ENCODE measurements around the gene SDK1.

The SDK1 gene

DNA sequence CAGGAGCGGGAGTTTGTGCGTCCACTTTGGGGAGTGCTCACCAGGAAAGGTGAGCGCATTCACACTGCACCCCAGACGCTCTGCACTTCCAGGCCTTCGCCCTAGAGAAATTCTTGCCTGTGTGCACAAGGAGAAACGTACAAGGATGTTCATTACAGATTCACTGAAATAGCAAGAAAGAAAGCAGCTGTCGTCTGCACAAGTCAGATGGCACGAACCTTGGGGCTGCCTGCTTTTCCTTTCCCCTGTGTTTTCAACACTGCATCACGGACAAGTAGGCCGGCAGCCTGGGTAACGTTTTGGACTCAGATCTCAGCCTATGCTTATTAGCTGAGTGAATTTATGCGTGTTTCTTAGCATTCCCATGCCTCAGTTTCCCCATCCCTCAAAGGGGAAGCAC, 834.2 kb downstream of the SDK1 start:
- Mint-ChIP-seq H3K27ac (no peak overlapping the region), H3K9me3 (no peaks in the 10 kb centered on the region), H3K27me3 (no peaks in the 10 kb centered on the region), H3K36me3 (ENCODE audit: low read depth) (no peaks in the 10 kb centered on the region), H3K4me1 (ENCODE audit: low read depth) (no peaks in the 10 kb centered on the region), H3K4me3 (no peak overlapping the region)
- DNase-seq = no peak

- no peaks in the 10 kb centered on the region for H3K36me3 Mint-ChIP-seq (ENCODE audit: low read depth)
- H3K27ac Mint-ChIP-seq = no peak overlapping the region
- H3K9me3 Mint-ChIP-seq = no peaks in the 10 kb centered on the region
- H3K27me3 Mint-ChIP-seq = no peaks in the 10 kb centered on the region
- H3K4me3 Mint-ChIP-seq = no peak overlapping the region
- DNase-seq = no peak
- H3K4me1 Mint-ChIP-seq (ENCODE audit: low read depth) = no peaks in the 10 kb centered on the region
Measured at GRCh38 chr7:4136036-4136435, 835.0 kb downstream of the SDK1 start.

DNA sequence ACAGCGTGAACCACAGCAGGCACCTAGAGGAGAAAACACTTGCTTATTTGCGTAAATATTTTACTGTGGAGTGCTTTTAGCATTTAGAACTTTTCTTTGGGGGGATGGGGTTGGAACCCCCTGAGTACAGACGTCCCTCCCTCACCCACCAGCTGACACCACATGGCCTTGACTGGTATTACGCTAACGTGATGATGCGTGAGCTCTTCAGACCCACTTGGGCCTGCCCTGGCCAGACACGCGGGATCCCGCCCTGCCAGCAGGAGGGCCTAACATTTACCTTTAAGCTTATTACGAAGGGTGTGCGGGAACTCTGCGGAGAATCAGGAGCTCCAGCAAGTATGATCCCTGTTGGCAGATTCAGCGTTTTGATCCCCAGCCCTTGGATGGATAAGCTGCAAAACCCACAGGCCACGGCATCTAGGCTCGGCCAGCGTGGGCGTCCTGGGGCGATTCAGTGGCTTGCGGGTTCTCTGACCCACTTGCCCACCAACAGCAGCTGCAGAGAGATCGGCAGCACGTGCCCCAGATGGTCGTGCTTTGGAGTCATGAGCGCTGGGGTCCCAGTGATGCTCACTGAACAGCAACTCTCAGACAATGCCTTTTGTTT, 835.6 kb downstream of the SDK1 start:
- DNase-seq = no peak

DNA sequence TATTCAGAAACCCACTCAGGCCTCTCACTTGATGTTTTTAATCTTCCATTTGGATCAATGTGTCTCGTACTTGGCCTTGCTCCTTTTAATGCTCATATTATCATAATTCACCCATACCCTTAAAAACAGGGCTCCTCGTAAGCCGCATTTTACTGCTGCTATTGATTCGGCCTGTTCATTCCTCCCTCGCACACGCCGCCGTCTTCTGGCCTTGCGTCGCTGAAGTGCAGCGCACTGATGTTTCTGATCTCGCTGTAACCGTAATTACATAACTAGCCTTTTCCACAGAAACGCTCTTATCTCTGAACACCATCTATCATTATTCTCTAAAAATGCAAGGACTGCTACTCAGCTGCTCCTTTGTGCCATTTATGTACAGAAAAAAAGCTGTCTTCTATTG, 836.5 kb downstream of the SDK1 start:
- H3K27ac Mint-ChIP-seq = no peak overlapping the region

More for the DNA sequence above, 835.6 kb downstream of the SDK1 start:
- H3K27me3 Mint-ChIP-seq = no peaks in the 10 kb centered on the region
- no peaks in the 10 kb centered on the region for H3K4me1 Mint-ChIP-seq (ENCODE audit: low read depth)
- no peaks in the 10 kb centered on the region for H3K9me3 Mint-ChIP-seq
- no peak overlapping the region for H3K4me3 Mint-ChIP-seq
- H3K27ac Mint-ChIP-seq = no peak overlapping the region
- H3K36me3 Mint-ChIP-seq (ENCODE audit: low read depth) = no peaks in the 10 kb centered on the region

DNA sequence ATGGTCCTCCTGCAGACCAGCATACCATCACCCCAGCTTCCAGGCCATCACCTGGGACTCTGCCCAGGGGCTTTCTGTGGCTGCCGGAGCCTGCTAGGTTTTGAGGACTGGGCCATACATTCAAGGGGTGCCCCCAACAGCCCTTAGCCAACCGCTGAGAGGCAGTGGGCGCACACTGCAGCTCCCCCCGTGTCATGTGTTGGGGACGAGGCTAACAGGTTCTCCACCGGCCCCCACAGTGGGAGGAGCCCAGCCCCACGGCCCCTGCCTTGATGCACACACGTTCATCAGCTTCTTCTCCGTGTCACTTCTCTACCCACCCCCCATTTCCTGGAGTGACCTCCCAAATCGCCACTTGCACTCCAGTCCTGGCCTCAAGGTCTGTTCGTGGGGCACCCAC, 837.8 kb downstream of the SDK1 start:
- Mint-ChIP-seq H3K4me3 (no peak overlapping the region), H3K27me3 (peaks cover 5% of the 10 kb centered on the region), H3K36me3 (ENCODE audit: low read depth) (no peaks in the 10 kb centered on the region), H3K27ac (no peak overlapping the region), H3K9me3 (no peaks in the 10 kb centered on the region), H3K4me1 (ENCODE audit: low read depth) (no peaks in the 10 kb centered on the region)
- DNase-seq = no peak

More for the DNA sequence above, 836.5 kb downstream of the SDK1 start:
- no peaks in the 10 kb centered on the region for H3K9me3 Mint-ChIP-seq
- no peak overlapping the region for H3K4me3 Mint-ChIP-seq
- H3K4me1 Mint-ChIP-seq (ENCODE audit: low read depth) = no peaks in the 10 kb centered on the region
- H3K27me3 Mint-ChIP-seq = no peaks in the 10 kb centered on the region
- H3K36me3 Mint-ChIP-seq (ENCODE audit: low read depth) = no peaks in the 10 kb centered on the region
- DNase-seq = no peak

DNA sequence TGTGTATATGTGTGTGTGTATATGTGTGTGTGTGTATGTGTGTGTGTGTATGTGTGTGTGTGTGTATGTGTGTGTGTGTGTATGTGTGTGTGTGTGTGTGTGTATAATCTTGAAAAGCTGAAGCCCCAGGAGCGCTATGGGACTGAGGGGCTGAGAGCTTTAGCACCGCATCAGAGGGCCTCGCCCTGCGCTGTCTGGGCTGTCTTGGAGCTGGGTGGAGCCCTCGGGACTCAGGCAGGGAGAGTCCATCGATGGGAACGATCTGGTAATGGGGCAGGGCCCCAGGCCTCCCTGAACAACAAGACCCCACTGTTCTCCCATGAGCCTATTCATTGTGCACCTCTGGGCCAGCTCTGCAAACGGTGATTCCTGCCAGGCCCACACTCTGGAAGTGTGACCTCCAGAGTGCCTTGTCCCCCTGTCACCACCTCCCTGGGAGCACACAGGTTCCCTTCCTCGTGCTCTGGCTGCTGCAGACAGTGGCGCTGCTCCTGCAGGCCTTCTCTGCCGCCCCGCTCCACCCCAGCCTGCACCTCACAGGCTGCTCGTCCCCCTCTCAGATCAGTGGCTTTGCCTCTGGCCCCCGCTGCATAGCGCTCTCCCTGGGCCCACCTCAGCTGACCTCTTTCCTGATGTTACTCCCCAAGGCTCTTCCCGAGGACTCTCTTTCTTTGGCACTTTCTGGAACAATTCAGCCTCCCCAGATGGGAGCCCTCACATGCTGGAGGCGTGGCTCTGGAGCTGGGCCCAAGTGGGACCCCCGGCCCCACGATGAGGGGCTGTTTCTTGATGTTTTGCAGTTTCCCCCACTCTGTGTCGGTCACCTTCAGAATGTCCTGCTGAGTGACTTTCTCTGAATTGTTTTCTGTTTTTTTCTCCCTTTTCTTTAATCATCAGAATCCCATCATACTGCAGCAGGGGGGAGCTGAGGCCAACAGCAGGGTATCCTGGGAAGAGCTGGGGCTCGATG, 838.9 kb downstream of the SDK1 start:
- H3K4me3 Mint-ChIP-seq = no peak overlapping the region

GRCh38 chr7:4140933-4141332, 839.9 kb downstream of the SDK1 start:
- no peaks in the 10 kb centered on the region for H3K9me3 Mint-ChIP-seq
- no peak for DNase-seq
- H3K4me3 Mint-ChIP-seq = no peak overlapping the region
- peaks cover 18% of the 10 kb centered on the region for H3K27me3 Mint-ChIP-seq
- peaks cover 3% of the 10 kb centered on the region for H3K4me1 Mint-ChIP-seq (ENCODE audit: low read depth)
- H3K36me3 Mint-ChIP-seq (ENCODE audit: low read depth) = no peaks in the 10 kb centered on the region
- H3K27ac Mint-ChIP-seq = no peak overlapping the region

More for the DNA sequence above, 838.9 kb downstream of the SDK1 start:
- Mint-ChIP-seq H3K36me3 (ENCODE audit: low read depth) (no peaks in the 10 kb centered on the region), H3K27ac (no peak overlapping the region), H3K27me3 (peaks cover 13% of the 10 kb centered on the region), H3K4me1 (ENCODE audit: low read depth) (peaks cover 3% of the 10 kb centered on the region), H3K9me3 (no peaks in the 10 kb centered on the region)
- DNase-seq = no peak

- DNase-seq = no peak
- Mint-ChIP-seq H3K9me3 (no peaks in the 10 kb centered on the region), H3K27me3 (peaks cover 22% of the 10 kb centered on the region), H3K36me3 (ENCODE audit: low read depth) (no peaks in the 10 kb centered on the region), H3K4me1 (ENCODE audit: low read depth) (peaks cover 3% of the 10 kb centered on the region), H3K4me3 (no peak overlapping the region), H3K27ac (no peak overlapping the region)
Measured at GRCh38 chr7:4143006-4143405, 842.0 kb downstream of the SDK1 start.

DNA sequence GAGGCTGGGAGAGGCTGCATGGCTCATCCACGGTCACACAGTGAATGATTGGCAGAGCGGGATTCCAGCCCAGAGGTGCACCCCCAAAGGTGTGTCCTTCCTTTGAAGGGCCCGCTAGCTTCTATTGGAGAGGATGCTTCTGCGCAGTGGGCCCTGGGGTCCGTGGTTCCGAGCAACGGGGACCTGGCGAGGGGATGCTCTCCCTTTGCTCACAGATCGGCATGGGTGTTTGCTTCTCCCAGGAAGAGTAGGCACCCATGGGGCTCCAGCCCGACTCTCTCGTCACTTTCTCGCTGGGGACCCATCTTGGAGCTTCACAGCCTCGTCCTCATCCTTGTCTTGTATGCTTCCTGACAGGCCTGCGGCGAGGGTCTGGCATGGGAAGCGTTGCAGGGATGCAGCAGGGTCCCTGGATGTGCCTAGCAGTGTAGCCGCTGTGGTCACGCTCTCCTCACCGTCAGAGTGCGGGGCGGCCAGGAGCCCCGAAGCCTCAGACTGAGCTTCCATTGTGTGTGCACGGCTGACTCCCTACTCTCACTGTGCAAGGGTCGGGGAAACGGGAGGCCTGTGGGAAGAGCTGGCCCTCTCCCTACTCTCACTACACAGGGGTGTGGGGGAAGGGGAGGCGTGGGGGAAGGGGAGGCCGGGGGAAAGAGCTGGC, 842.6 kb downstream of the SDK1 start:
- H3K4me3 Mint-ChIP-seq = no peak overlapping the region
- peaks cover 22% of the 10 kb centered on the region for H3K27me3 Mint-ChIP-seq
- no peak for DNase-seq
- no peaks in the 10 kb centered on the region for H3K36me3 Mint-ChIP-seq (ENCODE audit: low read depth)
- peaks cover 3% of the 10 kb centered on the region for H3K4me1 Mint-ChIP-seq (ENCODE audit: low read depth)
- no peak overlapping the region for H3K27ac Mint-ChIP-seq
- no peaks in the 10 kb centered on the region for H3K9me3 Mint-ChIP-seq

DNA sequence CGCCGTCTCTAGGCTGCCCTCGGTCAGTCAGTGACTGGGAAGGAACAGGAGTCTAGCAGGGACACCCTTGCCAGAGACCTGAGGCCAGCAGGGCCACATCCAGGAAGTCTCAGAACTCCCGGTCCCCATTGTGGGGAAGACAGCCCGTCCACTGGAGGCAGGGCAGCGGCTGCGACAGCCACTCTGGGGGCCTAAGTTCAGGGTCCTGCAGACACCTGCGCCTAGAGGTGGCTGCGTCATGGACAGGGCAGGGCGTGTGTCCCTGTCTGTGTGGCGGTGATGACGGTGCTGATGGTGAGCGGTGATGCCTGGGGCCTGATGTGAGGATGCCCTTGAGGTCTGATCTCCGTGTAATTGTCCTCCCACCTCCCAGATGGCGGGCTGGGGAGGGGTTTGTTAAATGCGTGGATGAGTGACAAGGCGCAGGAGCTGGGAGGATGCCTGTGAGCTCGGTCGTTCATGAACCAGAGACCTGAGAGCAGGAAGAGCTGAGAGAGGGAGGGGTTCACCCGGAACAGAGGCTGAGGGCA, 843.2 kb downstream of the SDK1 start:
- Mint-ChIP-seq H3K27ac (no peak overlapping the region), H3K4me3 (peak overlapping the region; percentile 6), H3K4me1 (ENCODE audit: low read depth) (peaks cover 3% of the 10 kb centered on the region), H3K27me3 (peaks cover 22% of the 10 kb centered on the region), H3K36me3 (ENCODE audit: low read depth) (no peaks in the 10 kb centered on the region), H3K9me3 (no peaks in the 10 kb centered on the region)
- DNase-seq = no peak

DNA sequence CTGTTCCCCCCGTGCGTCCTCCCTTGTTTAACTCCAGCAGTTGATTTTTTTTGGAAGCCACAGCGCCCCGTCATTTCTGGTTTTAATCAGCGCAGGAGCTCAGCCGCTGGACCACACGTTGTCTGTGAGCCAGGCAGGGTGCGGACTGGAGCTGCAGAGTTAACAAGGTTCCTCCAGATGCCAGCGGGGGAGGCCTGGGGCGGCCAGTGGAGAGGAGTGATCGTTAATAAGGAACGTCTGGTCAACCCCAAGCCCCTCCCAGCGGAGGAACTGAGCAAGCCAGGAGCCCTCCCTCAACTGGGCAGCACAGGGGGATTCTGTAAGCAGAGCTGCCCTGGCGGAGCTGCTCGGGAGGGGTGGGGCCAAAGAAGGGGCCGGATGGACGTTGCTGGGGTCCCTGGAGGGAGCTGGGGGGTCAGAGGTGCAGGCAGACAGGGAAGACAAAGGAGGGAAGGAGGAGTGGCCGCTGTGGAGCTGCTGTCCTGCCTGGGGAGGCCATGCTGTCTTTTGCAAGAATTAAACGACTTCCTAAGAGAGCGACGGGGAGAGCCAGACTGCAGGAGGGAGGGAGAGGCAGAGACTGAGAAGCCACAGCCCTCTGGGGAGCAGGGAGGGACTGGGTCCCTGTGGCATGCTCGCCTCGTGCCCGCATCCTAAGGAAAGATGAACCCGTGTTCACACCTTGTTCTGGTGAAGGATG, 843.9 kb downstream of the SDK1 start:
- H3K4me3 Mint-ChIP-seq = peak overlapping the region; percentile 6
- H3K27ac Mint-ChIP-seq = no peak overlapping the region
- H3K27me3 Mint-ChIP-seq = peaks cover 22% of the 10 kb centered on the region
- no peaks in the 10 kb centered on the region for H3K36me3 Mint-ChIP-seq (ENCODE audit: low read depth)
- H3K4me1 Mint-ChIP-seq (ENCODE audit: low read depth) = peaks cover 3% of the 10 kb centered on the region
- no peaks in the 10 kb centered on the region for H3K9me3 Mint-ChIP-seq
- no peak for DNase-seq

DNA sequence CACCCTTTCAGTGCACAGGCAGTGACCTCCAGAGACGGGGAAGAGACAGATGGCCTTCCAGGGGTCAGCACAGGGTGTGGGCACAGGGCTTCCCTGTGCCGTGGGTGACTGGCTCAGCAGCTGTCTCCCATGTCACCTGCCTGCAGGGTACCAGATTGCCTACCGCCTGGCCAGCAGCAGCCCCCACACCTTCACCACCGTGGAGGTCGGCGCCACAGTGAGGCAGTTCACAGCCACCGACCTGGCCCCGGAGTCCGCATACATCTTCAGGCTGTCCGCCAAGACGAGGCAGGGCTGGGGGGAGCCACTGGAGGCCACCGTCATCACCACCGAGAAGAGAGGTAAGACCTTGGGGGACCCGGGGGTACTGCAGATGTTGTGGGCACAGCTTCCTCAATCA, 844.5 kb downstream of the SDK1 start:
- no peak for DNase-seq
- peaks cover 22% of the 10 kb centered on the region for H3K27me3 Mint-ChIP-seq
- H3K36me3 Mint-ChIP-seq (ENCODE audit: low read depth) = no peaks in the 10 kb centered on the region
- H3K4me3 Mint-ChIP-seq = no peak overlapping the region
- no peak overlapping the region for H3K27ac Mint-ChIP-seq
- H3K9me3 Mint-ChIP-seq = no peaks in the 10 kb centered on the region
- H3K4me1 Mint-ChIP-seq (ENCODE audit: low read depth) = peaks cover 3% of the 10 kb centered on the region

DNA sequence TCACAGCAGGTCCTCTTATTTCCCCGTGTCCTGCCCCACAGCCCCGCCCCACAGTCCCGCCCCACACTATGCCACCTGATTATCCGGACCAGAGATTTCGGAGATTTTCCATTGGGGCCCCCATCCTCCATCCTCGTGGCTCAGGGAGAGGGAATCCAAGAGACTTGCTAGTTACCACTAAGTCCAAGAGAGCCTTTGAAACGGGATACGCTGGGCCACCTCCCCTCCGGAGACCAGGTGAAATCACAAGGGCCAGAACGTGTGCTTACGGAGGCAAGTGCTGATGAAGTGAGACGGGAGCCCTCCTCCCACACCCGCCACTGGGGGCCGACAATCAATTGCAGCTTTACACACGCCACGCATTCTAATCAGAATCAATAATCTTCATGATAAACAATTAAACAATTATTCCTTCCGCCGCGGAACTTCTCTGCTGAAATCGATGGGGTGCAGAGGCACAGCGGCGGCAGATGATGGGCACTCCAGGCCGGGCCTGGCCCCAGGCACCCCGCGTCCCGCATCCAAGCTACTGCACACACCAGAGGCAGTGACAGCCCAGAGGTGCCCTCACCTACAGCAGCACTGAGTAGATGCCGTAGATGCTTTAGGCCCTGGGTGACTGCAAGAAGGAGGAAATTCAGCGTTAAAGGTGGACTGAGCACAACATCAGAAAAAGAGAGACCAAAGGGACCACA, 847.0 kb downstream of the SDK1 start:
- no peaks in the 10 kb centered on the region for H3K9me3 Mint-ChIP-seq
- H3K27me3 Mint-ChIP-seq = peaks cover 22% of the 10 kb centered on the region
- no peak overlapping the region for H3K4me3 Mint-ChIP-seq
- DNase-seq = no peak
- no peaks in the 10 kb centered on the region for H3K36me3 Mint-ChIP-seq (ENCODE audit: low read depth)
- peaks cover 3% of the 10 kb centered on the region for H3K4me1 Mint-ChIP-seq (ENCODE audit: low read depth)
- H3K27ac Mint-ChIP-seq = no peak overlapping the region

DNA sequence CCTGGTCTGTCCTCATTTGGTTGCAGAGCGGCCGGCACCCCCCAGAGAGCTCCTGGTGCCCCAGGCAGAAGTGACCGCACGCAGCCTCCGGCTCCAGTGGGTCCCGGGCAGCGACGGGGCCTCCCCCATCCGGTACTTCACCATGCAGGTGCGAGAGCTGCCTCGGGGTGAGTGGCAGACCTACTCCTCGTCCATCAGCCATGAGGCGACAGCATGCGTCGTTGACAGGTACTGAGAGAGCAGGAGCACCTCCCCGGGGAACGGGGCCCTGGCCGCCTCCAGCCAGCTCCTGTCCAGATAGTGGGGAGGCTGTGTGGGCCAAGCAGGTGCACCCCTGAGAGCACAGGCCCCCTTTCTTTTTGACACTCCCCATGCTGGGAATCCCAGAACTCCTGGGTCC, 848.2 kb downstream of the SDK1 start:
- Mint-ChIP-seq H3K27ac (no peak overlapping the region), H3K27me3 (peaks cover 16% of the 10 kb centered on the region)

More for the DNA sequence above, 848.2 kb downstream of the SDK1 start:
- no peak for DNase-seq
- peaks cover 2% of the 10 kb centered on the region for H3K4me1 Mint-ChIP-seq (ENCODE audit: low read depth)
- no peaks in the 10 kb centered on the region for H3K9me3 Mint-ChIP-seq
- H3K36me3 Mint-ChIP-seq (ENCODE audit: low read depth) = no peaks in the 10 kb centered on the region
- H3K4me3 Mint-ChIP-seq = no peak overlapping the region
